ENCODE results near the gene ERCC2.

- no peak for TF ChIP-seq CTCF (conservative IDR thresholded peaks at IDR 0.05; ENCODE audit: low read depth in 2 of 2)
- no peak for TF ChIP-seq POLR2AphosphoS5 (IDR thresholded peaks at IDR 0.05; ENCODE audit: low read depth)
- no peak for TF ChIP-seq JUNB (IDR thresholded peaks at IDR 0.05; ENCODE audit: unreplicated experiment)
- no peak for TF ChIP-seq REST (IDR thresholded peaks at IDR 0.05; ENCODE audit: unreplicated experiment)
- no peak for TF ChIP-seq NANOG (IDR thresholded peaks at IDR 0.05; ENCODE audit: borderline replicate concordance)
- no peak for TF ChIP-seq CREB1 (CRISPR knock-in tag; IDR thresholded peaks at IDR 0.05; ENCODE audit: low read depth)
- no peak for TF ChIP-seq EZH2 (IDR thresholded peaks at IDR 0.05; ENCODE audit: low read depth, unreplicated experiment)
- TF ChIP-seq STAT1 (IDR thresholded peaks at IDR 0.05; ENCODE audit: unreplicated experiment): no peak
- TF ChIP-seq, protein P1, sequence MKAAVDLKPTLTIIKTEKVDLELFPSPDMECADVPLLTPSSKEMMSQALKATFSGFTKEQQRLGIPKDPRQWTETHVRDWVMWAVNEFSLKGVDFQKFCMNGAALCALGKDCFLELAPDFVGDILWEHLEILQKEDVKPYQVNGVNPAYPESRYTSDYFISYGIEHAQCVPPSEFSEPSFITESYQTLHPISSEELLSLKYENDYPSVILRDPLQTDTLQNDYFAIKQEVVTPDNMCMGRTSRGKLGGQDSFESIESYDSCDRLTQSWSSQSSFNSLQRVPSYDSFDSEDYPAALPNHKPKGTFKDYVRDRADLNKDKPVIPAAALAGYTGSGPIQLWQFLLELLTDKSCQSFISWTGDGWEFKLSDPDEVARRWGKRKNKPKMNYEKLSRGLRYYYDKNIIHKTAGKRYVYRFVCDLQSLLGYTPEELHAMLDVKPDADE (IDR thresholded peaks at IDR 0.05): no peak
Measured at GRCh38 chr19:45331411-45331810, 39.0 kb downstream of the ERCC2 start.

All from GM23338 (cell line).